GM12872 (cell line): ENCODE data around the gene PDE4D.
A peak's percentile ranks its signal among the peaks of the same experiment; 100 is the strongest.

Experiments used
- TF ChIP-seq, protein P1 (sequence below): IDR thresholded peaks from 3 replicates; pipeline ENCODE4 v1.5.1; 2011; ENCODE audit warnings: low read depth, mild to moderate bottlenecking, low read length, moderate library complexity; ENCODE audit not compliant: insufficient read depth

Gene PDE4D

GRCh38 chr5:59817536-59817935 is 76.0 kb downstream of the PDE4D start:
- TF ChIP-seq, protein P1, sequence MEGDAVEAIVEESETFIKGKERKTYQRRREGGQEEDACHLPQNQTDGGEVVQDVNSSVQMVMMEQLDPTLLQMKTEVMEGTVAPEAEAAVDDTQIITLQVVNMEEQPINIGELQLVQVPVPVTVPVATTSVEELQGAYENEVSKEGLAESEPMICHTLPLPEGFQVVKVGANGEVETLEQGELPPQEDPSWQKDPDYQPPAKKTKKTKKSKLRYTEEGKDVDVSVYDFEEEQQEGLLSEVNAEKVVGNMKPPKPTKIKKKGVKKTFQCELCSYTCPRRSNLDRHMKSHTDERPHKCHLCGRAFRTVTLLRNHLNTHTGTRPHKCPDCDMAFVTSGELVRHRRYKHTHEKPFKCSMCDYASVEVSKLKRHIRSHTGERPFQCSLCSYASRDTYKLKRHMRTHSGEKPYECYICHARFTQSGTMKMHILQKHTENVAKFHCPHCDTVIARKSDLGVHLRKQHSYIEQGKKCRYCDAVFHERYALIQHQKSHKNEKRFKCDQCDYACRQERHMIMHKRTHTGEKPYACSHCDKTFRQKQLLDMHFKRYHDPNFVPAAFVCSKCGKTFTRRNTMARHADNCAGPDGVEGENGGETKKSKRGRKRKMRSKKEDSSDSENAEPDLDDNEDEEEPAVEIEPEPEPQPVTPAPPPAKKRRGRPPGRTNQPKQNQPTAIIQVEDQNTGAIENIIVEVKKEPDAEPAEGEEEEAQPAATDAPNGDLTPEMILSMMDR, result no peak

DNA sequence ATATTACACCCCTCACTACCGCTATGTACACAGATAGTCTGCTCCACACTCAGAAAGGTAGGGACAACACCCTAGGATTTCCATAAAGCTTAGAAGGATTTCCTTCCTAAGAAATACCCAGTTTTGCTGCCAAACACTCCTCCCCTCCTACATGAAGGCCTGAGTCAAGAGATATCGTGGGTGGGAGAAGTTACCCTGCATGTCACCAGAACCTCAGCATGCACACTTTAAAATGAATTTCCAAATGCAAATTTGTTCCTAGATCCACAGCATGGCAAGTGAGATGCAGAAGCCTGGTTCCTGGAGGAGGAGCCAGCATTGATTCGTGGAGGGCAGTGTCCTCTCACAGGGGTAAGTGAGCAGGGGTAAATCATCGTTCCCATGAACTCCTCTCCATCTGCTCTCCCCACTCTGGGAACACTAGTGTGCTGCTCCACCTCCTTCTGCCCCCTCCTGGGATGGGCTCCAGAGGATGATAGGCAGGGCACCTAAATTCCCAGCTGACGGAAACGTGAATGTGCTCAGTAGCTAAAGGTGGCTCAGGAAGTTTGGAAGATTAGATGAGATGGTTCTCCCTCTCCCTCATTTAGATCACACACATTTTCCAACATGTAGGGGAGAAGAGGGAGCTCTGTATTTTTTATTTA is 76.7 kb downstream of the PDE4D start:
- TF ChIP-seq, protein P1, result no peak

- TF ChIP-seq, protein P1, result no peak
Measured at GRCh38 chr5:59814537-59814872, 79.0 kb downstream of the PDE4D start.

DNA sequence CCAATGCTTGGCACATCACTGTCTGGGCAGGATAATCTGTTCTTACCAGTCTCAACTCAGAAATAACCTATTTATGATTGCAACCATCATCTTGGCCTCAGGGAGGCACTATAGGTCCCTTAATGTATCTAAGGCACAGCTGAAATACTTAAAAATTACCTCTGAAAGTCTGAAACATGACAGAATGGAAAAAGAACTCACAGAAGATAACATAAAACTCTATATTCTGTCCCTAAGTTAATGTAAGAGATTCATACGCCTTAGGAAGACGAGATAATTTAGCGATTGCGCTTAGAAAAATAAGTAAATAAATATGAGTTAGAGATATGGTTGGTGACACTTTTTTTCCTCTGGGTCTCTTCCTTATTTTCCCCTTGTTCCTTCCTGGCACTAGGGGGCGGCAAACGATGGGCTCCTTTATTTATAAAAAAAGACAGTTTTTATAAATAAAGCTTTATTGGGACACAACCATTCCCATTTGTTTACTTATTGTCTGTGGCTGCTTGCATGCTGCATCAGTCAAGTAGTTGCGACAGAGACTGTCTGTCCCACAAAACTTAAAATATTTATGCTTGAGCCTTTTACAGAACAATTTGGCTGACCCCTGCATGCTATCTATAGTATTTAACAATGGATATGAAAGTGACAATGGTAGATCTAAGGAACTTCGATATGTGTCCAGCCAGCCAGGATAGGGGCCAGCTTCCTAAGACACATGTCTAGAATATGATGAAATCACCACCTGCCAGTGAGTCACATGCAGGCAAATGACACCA is 79.6 kb downstream of the PDE4D start:
- TF ChIP-seq, protein P1, result peak; percentile 53; the same call in 2 of the 3 replicates

- TF ChIP-seq, protein P1, result peak; percentile 84
Measured at GRCh38 chr5:59810041-59810440, 83.5 kb downstream of the PDE4D start.

GRCh38 chr5:59807806-59808205 is 85.7 kb downstream of the PDE4D start:
- TF ChIP-seq, protein P1, result no peak

GRCh38 chr5:59800347-59800893 is 93.1 kb downstream of the PDE4D start:
- TF ChIP-seq, protein P1, result no peak
